Activated effector memory CD4-positive, alpha-beta T cell treated with Interleukin-2 at 50 U/mL for 16 hours (primary cell): ENCODE measurements around the gene CD34.

Experiments
- DNase-seq: peaks from one replicate; pipeline ENCODE4 v3.0.0-alpha.2; 2020

The CD34 gene

GRCh38 chr1:207850621-207851407 is 60.1 kb downstream of the CD34 start:
- DNase-seq, result no peak

- no peak for DNase-seq
Observed at GRCh38 chr1:207849646-207850045, 61.3 kb downstream of the CD34 start.

GRCh38 chr1:207849016-207849415 is 61.9 kb downstream of the CD34 start:
- no peak for DNase-seq

GRCh38 chr1:207848234-207848633 is 62.7 kb downstream of the CD34 start:
- DNase-seq, result no peak

- DNase-seq, result no peak
Observed at GRCh38 chr1:207847116-207847515, 63.8 kb downstream of the CD34 start.

GRCh38 chr1:207845109-207845508 is 65.8 kb downstream of the CD34 start:
- no peak for DNase-seq

GRCh38 chr1:207844371-207844770 is 66.6 kb downstream of the CD34 start:
- no peak for DNase-seq

- DNase-seq, result no peak
Observed at GRCh38 chr1:207842506-207842905, 68.4 kb downstream of the CD34 start.

- no peak for DNase-seq
Observed at GRCh38 chr1:207841901-207842300, 69.0 kb downstream of the CD34 start.

GRCh38 chr1:207841293-207841692 is 69.6 kb downstream of the CD34 start:
- DNase-seq, result no peak

- no peak for DNase-seq
Observed at GRCh38 chr1:207840380-207840779, 70.5 kb downstream of the CD34 start.

GRCh38 chr1:207839083-207839413 is 71.9 kb downstream of the CD34 start:
- DNase-seq, result no peak

- DNase-seq, result no peak
Observed at GRCh38 chr1:207838156-207839082, 72.5 kb downstream of the CD34 start.

- no peak for DNase-seq
Observed at GRCh38 chr1:207837673-207838072, 73.3 kb downstream of the CD34 start.

- DNase-seq, result no peak
Observed at GRCh38 chr1:207836591-207837347, 74.2 kb downstream of the CD34 start.

GRCh38 chr1:207835958-207836357 is 75.0 kb downstream of the CD34 start:
- no peak for DNase-seq

GRCh38 chr1:207833956-207834660 is 76.8 kb downstream of the CD34 start:
- no peak for DNase-seq

GRCh38 chr1:207833381-207833780 is 77.5 kb downstream of the CD34 start:
- no peak for DNase-seq

GRCh38 chr1:207832796-207833195 is 78.1 kb downstream of the CD34 start:
- DNase-seq, result no peak

GRCh38 chr1:207831517-207832327 is 79.2 kb downstream of the CD34 start:
- no peak for DNase-seq
